Posterior cingulate gyrus (tissue), 11 donors: ENCODE results near the gene SIGLEC6.

ENCODE experiments used
- DNase-seq, 10 donors: peaks; one replicate each; pipeline versions ENCODE4 v3.0.0 to v3.0.0-alpha.2; 2020 to 2021; ENCODE audit warnings: mixed read lengths in 3 of 10
- intact Hi-C: fragments of 100-400 bp; cut with DNase I; formaldehyde crosslinking; loops from one replicate; pipeline ENCODE4 v1.15.1; 2023

SIGLEC6 gene

GRCh38 chr19:51479531-51480331 lies 51.7 kb downstream of the SIGLEC6 start:
- DNase-seq, result peak in 1 of 10 donors; percentile 33
- intact Hi-C loops, result no loop called here

- intact Hi-C loops, result no loop called here
- peak in 1 of 10 donors; percentile 26 for DNase-seq
Observed at GRCh38 chr19:51478381-51479234, 52.9 kb downstream of the SIGLEC6 start, which contains the start of gene CEACAM18. CEACAM18 (plus strand) TSS chr19:51478539.

GRCh38 chr19:51477344-51477743 lies 54.1 kb downstream of the SIGLEC6 start:
- DNase-seq, result no peak
- intact Hi-C loops, result no loop called here

- intact Hi-C loops, result no loop called here
- no peak for DNase-seq
Observed at GRCh38 chr19:51476164-51476563, 55.3 kb downstream of the SIGLEC6 start.

DNA sequence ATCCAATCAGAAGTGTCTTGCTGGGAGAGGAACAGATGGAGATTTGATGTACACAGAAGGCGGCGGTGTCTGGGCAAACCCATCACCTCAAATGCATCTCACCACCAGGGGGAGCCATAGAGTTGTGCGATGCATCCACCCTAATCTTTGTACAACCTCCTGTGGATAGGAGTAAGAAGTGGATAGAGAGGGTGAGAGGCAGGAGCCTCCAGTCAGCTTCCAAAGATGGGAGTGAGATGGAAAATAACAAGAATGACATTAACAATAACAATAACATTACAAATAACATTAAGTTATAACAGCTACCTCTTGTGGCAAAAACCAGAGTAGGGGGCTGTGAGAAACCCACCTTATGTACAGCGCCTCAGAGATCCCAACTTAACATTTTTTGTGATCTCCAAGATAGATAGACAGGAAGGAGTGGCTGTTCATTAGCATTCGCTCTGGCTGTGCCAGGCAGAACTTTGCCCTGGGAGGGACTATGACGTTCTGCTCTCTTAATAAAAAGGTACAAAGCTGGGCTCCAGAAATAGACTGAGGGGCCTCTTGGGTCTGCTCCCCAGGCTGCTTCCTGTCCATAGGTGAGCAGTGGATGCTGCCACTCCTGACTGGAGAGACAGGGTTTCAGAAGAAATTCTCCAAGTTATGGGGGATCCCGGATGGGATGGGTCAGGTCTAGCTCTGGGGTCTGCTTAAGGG lies 58.3 kb downstream of the SIGLEC6 start:
- peak in 8 of 10 donors; percentile 43 to 91 (median 76) for DNase-seq
- intact Hi-C loops, result loop anchor here (1.0 to 5.0 kb wide), 3 partner anchors 42 to 304 kb away; no protein-coding TSS in a partner anchor

GRCh38 chr19:51472607-51473006 lies 58.9 kb downstream of the SIGLEC6 start:
- no peak for DNase-seq
- intact Hi-C loops, result loop anchor here (1.0 to 5.0 kb wide), 3 partner anchors 43 to 305 kb away; no protein-coding TSS in a partner anchor

DNA sequence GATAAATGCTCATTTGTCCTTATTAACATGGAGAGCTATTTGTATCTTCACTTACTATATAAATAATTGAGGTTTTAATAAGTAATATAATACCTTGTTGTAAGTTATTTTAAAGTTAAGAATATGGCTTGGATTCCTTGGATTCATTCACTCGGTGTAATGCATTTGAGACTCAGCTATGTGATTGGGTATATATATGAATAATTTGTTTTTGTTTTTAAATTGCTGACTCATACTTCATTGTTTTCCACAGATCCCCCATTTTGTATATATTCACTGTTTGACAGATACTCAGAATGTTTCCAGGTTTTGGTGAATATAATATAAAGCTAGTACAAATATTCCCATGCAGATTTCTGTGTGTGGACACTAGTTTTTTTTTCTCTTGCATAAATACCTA lies 59.9 kb downstream of the SIGLEC6 start:
- no peak for DNase-seq
- intact Hi-C loops, result loop anchor here (5.0 kb wide), 1 partner anchor 306 kb away; no protein-coding TSS in a partner anchor

- intact Hi-C loops, result loop anchor here (5.0 kb wide), 1 partner anchor 306 kb away; no protein-coding TSS in a partner anchor
Observed at GRCh38 chr19:51470966-51471365, 60.5 kb downstream of the SIGLEC6 start.

GRCh38 chr19:51469629-51470028 lies 61.8 kb downstream of the SIGLEC6 start:
- intact Hi-C loops, result loop anchor here (5.0 kb wide), 1 partner anchor 308 kb away; no protein-coding TSS in a partner anchor
- DNase-seq, result peak in 1 of 10 donors; percentile 19

More at GRCh38 chr19:51470966-51471365, 60.5 kb downstream of the SIGLEC6 start:
- DNase-seq, result no peak

GRCh38 chr19:51469162-51469561 lies 62.3 kb downstream of the SIGLEC6 start:
- no peak for DNase-seq
- intact Hi-C loops, result no loop called here

DNA sequence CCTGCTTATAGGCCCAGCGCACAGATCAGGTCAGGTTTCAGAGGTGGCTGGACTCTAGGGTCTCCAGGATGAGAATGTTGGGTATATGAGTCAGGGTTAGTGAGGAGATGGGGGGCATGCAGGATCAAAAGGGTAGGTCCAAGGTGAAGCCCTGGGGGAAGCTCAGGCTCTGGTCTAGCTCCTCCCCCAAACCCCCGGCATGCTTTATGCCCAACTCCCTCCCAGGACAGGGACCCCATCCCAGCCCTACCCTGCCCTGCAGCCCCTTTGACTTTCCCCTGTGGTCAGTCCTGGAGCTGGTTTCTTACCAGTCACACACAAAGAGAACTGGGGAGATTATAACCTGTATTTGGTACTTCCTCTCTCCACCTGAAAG lies 62.9 kb downstream of the SIGLEC6 start:
- no peak for DNase-seq
- intact Hi-C loops, result no loop called here

DNA sequence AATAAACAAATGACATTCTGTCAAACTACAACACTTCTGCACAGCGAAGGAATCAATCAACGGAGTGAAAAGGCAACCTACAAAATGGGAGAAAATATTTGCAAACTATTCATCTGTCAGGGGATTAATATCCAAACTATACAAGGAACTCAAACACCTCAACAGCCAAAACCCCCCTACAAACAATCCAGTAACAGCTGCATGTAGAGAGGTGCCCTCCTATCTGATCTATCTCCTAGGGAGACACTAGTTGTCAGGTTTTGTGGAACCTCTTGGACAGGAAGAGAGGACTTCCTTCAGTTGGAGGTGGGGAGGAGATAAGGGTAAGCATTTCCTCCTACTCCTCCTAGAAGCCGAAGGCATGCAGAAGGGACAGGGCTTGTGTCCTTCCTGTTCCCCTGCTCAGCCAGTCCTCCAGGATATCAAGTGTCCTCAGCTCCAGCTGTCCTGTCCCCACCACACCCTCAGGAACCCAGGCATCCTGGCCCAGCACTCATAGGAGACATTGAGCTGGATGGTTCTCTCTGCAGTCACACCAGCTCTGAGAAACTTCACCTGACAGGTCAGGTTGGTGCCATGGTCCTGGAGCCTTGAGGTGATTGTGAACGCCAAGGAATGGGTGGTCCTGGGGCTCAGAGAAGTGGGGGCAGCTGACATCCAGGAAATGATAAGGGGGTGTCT lies 63.5 kb downstream of the SIGLEC6 start:
- no peak for DNase-seq
- intact Hi-C loops, result no loop called here
